ENCODE data around the gene CASP2.

Gene CASP2

DNA sequence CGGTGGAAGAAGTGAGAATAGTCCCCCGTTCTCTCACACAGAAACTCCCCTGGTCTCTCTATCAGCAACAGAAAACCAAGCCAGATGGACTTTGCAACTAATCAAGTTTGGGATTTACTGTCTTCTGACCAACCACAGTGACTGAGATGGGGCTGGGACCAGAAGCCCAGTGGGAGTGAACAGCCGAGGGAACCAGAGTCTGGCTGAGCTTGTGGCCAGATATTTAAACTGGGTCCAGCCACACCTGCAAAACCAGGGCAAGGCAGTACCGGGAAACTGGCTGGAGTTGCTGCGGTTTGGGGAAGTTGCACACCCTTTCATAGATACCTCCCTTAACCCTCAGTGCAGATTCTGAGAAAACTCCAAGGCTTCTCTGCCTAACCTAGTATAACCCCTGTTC lies 18.9 kb upstream of the CASP2 start:
- DNase-seq (ENCODE audit: insufficient read length): no peak
- TF ChIP-seq TAF1 (IDR thresholded peaks at IDR 0.05; ENCODE audit: borderline replicate concordance, low read depth, low read length): no peak
- no peak for TF ChIP-seq POLR2AphosphoS5 (IDR thresholded peaks at IDR 0.05; ENCODE audit: low read depth, low read length)
- no peak for TF ChIP-seq POLR2A (IDR thresholded peaks at IDR 0.05; ENCODE audit: low read depth, low read length)
- FAIRE-seq: no peak

DNA sequence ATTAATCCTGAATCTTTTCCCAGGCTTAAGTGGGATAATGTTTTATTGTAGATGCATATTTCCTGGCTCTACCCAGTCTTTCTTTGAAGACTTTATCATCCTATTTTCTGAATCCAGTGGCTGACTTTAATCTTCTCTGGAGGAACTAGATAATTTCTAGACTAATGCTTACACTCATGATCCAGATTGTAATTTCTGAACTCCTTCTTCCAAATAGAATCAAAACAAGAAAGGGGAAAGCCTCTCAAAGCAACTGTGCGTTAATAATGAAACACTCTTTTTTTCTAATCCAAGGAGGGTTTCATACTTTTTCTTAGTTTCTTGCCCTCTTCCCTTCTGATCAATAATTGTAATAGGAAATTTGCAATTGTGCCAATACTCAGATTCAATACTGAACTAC lies 16.9 kb upstream of the CASP2 start:
- DNase-seq (ENCODE audit: insufficient read length): no peak
- no peak for FAIRE-seq
- TF ChIP-seq POLR2AphosphoS5 (IDR thresholded peaks at IDR 0.05; ENCODE audit: low read depth, low read length) (no peak), TAF1 (IDR thresholded peaks at IDR 0.05; ENCODE audit: borderline replicate concordance, low read depth, low read length) (no peak), POLR2A (IDR thresholded peaks at IDR 0.05; ENCODE audit: low read depth, low read length) (no peak)

DNA sequence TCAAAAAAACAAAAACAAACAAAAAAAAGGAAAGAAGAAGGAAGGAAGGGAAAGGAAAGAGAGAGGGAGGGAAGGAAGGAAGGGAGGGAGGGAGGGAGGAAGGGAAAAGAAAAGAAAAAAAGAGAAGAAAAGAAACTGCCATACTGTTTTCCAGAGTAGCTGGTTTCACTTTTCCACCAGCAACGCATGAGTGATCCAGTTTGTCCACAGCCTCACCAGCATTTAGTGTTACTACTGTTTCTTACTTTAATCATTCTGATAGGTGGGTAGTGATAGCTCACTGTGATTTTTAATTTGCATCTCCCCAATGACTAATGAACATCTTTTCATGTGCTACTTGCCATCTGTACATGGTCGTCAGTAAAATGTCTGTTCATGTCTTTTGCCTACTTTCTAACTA lies 15.3 kb upstream of the CASP2 start:
- no peak for TF ChIP-seq POLR2A (IDR thresholded peaks at IDR 0.05; ENCODE audit: low read depth, low read length)
- no peak for TF ChIP-seq TAF1 (IDR thresholded peaks at IDR 0.05; ENCODE audit: borderline replicate concordance, low read depth, low read length)
- TF ChIP-seq POLR2AphosphoS5 (IDR thresholded peaks at IDR 0.05; ENCODE audit: low read depth, low read length): no peak
- no peak for FAIRE-seq
- DNase-seq (ENCODE audit: insufficient read length): no peak

DNA sequence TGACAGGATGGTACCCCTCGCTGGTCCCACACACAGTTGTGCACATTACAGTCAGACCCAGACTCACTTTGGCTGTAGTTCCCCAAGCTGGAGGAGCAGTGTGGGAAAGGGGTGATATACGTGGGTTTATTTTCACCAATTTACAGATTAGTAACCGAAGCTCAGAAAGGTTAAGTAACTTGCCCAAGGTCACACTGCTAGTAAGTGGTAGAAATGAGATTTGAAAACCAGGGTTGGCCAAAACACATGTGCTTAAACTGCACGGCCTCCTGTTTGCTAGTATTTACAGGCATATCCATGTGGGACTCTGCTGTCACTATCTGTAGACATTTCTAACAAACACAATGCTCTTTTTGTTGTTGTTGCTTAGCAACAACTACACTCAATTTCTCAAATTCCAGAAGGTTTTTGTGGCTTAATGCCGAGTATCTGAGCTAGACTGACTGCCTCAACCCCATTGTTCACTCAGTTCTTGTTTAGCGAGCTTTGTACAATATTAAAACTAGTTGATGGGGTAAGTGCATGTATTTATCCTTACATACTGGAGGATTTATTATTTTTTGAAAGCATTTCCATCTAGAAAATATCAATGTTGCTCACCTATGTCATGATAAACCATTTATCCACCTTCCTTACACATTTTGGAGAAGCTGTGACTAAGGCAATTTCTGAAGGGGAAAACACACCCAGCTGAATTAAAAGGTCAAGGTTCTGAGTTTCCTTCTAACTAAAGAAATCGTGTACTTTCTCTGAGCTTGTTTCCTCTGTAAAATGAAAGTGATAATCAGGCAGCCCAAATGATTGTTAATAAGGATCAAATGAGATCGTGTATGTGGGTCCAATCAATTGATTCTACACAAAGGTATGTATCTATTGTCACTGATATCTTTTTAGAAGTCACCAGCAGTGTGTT lies 8.7 kb upstream of the CASP2 start:
- FAIRE-seq: no peak
- TF ChIP-seq TAF1 (IDR thresholded peaks at IDR 0.05; ENCODE audit: borderline replicate concordance, low read depth, low read length) (no peak), POLR2AphosphoS5 (IDR thresholded peaks at IDR 0.05; ENCODE audit: low read depth, low read length) (no peak), POLR2A (IDR thresholded peaks at IDR 0.05; ENCODE audit: low read depth, low read length) (no peak)
- DNase-seq (ENCODE audit: insufficient read length): no peak

DNA sequence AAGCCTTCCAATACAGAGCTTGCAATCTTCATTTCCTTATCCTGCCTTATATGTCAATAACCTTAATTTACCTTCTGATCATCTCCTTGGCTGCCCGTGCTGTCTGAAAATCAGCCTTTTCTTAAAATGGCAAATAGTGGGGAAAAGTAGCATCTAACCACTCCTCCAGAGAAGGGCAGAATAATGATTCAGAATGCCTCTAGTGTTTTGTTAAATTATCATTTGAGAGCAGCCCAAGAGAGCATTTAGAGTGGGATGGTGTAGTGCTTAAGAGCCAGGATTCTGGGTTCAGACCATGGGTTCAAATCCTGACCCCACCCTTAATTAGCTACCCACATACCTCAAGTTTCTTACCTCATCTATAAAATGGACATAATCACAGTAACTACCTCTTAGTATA lies 8.0 kb upstream of the CASP2 start:
- no peak for DNase-seq (ENCODE audit: insufficient read length)
- TF ChIP-seq POLR2AphosphoS5 (IDR thresholded peaks at IDR 0.05; ENCODE audit: low read depth, low read length) (no peak), POLR2A (IDR thresholded peaks at IDR 0.05; ENCODE audit: low read depth, low read length) (no peak), TAF1 (IDR thresholded peaks at IDR 0.05; ENCODE audit: borderline replicate concordance, low read depth, low read length) (no peak)
- FAIRE-seq: peak; percentile 46

DNA sequence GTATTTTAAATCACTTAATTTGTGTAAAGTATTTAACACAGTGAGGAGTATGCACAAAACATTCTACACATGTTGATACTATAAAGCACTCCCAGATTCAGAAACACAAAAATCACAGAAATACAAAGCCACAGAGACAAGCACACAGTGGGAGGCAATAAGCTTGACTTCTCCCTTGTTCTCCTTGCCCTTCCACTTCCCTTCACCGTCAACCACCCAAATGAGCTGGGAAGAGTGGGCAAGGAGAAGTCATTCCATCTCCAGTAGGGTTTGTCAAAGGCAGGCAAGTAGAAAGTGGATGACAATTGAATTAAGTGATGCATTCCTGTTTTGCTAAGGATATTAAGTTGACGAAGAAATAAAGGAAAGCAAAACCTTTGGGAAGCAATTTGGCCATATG lies 7.6 kb upstream of the CASP2 start:
- FAIRE-seq (no peak), DNase-seq (ENCODE audit: insufficient read length) (no peak)
- no peak for TF ChIP-seq POLR2A (IDR thresholded peaks at IDR 0.05; ENCODE audit: low read depth, low read length)
- TF ChIP-seq TAF1 (IDR thresholded peaks at IDR 0.05; ENCODE audit: borderline replicate concordance, low read depth, low read length): no peak
- no peak for TF ChIP-seq POLR2AphosphoS5 (IDR thresholded peaks at IDR 0.05; ENCODE audit: low read depth, low read length)

DNA sequence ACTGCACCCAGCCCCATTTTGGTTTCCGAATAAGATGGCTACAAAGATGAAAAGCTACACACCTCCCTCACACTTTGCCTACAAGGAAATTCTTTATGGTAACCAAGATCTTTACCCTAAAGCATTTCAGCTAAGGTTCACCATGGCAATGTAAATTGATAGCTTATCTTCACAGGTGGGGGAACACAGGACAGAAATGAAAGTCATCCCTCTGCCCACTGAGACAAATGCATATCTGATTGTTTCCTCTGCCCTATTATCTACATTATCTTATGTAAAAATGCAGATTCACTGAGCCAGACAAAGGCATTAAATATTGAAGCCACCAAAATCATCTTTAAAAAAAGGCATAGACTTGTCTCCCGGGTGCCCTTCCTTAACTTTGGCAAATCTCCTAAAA lies 6.6 kb upstream of the CASP2 start:
- DNase-seq (ENCODE audit: insufficient read length) (no peak), FAIRE-seq (peak; percentile 5)
- no peak for TF ChIP-seq POLR2A (IDR thresholded peaks at IDR 0.05; ENCODE audit: low read depth, low read length)
- TF ChIP-seq TAF1 (IDR thresholded peaks at IDR 0.05; ENCODE audit: borderline replicate concordance, low read depth, low read length): no peak
- no peak for TF ChIP-seq POLR2AphosphoS5 (IDR thresholded peaks at IDR 0.05; ENCODE audit: low read depth, low read length)

DNA sequence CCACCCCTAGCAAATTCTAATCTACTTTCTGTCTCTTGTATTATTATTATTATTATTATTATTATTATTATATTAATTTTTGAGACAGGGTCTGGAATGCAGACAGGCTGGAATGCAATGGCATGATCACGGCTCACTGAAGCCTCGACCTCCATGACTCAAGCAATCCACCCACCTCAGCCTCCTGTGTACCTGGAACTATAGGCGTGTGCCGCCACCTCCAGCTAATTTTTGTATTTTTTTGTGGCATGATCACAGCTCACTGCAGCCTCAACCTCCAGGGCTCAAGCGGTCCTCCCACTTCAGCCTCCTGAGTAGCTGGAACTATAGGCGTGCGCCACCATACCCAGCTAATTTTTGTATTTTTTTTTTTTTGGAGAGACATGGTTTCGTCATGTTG lies 6.0 kb upstream of the CASP2 start:
- TF ChIP-seq POLR2A (IDR thresholded peaks at IDR 0.05; ENCODE audit: low read depth, low read length) (no peak), TAF1 (IDR thresholded peaks at IDR 0.05; ENCODE audit: borderline replicate concordance, low read depth, low read length) (no peak), POLR2AphosphoS5 (IDR thresholded peaks at IDR 0.05; ENCODE audit: low read depth, low read length) (no peak)
- FAIRE-seq (no peak), DNase-seq (ENCODE audit: insufficient read length) (no peak)

DNA sequence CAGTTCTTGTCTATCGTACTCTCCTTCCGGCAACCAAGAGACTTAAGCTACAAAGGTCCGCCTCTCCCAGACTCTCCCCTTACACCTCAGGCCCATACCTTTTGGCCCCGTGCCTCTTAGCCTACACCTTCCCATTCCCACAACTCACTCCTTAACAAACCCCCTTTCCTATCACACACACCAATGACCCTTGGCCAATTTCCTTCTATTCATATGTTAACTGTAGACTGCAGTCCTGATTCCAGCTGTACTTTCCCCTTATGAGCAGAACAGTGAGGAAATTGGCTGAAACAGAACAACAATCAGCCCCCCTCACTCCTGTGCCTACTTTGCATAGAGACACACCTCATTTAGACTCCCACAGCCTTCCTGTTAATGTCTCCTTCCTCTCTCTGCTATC lies 4.8 kb upstream of the CASP2 start:
- DNase-seq (ENCODE audit: insufficient read length): no peak
- FAIRE-seq: peak; percentile 77
- TF ChIP-seq POLR2AphosphoS5 (IDR thresholded peaks at IDR 0.05; ENCODE audit: low read depth, low read length) (no peak), TAF1 (IDR thresholded peaks at IDR 0.05; ENCODE audit: borderline replicate concordance, low read depth, low read length) (no peak), POLR2A (IDR thresholded peaks at IDR 0.05; ENCODE audit: low read depth, low read length) (no peak)

DNA sequence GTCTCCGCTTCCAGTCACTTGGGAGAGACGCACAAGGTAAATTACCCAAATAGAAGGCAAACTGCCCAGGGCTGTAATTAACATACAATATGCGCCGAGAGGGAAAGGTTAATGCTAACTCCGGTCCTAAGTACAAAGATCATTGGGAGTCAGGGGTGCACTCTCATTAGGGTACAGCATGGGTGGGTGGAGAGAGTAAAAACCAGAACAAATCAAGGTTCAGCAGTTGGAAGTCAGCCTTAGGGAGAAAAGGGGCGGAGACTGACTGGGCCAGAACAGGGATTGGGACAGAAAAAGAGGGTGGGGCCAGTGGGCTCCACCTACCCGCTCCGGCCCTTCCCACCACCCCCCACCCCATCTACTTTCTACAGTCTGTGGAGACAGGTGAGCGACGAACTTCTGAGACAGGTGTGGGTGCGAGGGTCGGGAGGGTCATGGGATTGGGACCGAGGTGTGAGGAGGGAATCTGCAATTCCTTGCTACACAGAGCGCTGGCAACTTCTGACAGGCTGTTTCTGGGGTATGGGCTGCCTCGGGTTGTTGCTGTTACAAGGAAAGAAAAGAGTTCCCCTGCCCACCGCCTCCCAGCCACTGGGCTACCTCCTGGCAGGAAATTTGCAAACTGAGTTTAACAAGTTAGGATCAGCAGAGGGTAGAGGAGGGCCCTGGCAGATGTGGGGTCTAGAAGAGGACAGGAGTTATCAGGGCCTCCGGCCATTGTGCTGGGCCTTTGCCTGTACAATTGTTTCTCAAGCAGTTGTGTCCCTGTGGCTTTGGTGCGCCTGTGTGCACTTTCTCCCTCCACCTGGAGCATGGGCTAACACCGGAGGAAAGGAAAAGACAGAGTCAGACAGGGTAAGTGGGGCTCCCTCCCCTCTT lies 3.3 kb upstream of the CASP2 start, which contains the start of gene TMEM139:
Gene TMEM139, plus strand, starts transcription at position 368 of the 879 bp plus-strand sequence. CDS start 1,000 bp downstream, outside the sequence.
- FAIRE-seq (no peak), DNase-seq (ENCODE audit: insufficient read length) (no peak)
- no peak for TF ChIP-seq TAF1 (IDR thresholded peaks at IDR 0.05; ENCODE audit: borderline replicate concordance, low read depth, low read length)
- no peak for TF ChIP-seq POLR2AphosphoS5 (IDR thresholded peaks at IDR 0.05; ENCODE audit: low read depth, low read length)
- TF ChIP-seq POLR2A (IDR thresholded peaks at IDR 0.05; ENCODE audit: low read depth, low read length): no peak

DNA sequence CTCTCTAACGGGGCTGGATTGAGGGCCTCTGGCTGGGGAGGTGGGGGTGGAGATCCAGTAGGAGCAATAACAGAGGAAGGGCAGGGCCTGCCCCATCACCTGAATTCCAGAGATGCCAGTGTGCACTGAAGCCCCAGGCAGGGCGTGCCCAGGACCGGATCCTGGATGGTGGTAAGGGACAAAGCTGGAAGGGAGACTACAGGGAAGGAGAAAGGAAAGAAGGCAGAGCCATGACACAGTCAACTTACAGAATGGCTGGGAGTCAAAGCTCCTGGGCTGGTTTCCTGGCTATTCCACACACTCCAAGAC lies 2.7 kb upstream of the CASP2 start:
- no peak for TF ChIP-seq POLR2AphosphoS5 (IDR thresholded peaks at IDR 0.05; ENCODE audit: low read depth, low read length)
- no peak for TF ChIP-seq TAF1 (IDR thresholded peaks at IDR 0.05; ENCODE audit: borderline replicate concordance, low read depth, low read length)
- no peak for TF ChIP-seq POLR2A (IDR thresholded peaks at IDR 0.05; ENCODE audit: low read depth, low read length)
- DNase-seq (ENCODE audit: insufficient read length) (no peak), FAIRE-seq (no peak)
